H1 (cell line): Measurements from ENCODE around the gene DNLZ. TPM values are rescaled to one million over a fixed set of nuclear protein-coding genes. Genes with fewer than 3 reads are reported as not detected.

Experiments
- CBX5 ChIP-seq: fragments of 300-800, 300-1000 bp; sonication (generic); IDR thresholded peaks from 2 replicates; pipeline ENCODE4 v1.7.1; 2016; ENCODE audit warnings: antibody characterized with exemption, low read length, low read depth
- CHD7 ChIP-seq: fragments of 300-600 bp; sonication (generic); IDR thresholded peaks from 2 replicates; pipeline ENCODE4 v1.7.1; 2012; ENCODE audit warnings: low read length, moderate library complexity, mild to moderate bottlenecking, inconsistent platforms; ENCODE audit not compliant: insufficient replicate concordance
- CREB1 ChIP-seq: IDR thresholded peaks from 2 replicates; pipeline ENCODE4 v1.6.1; 2012; ENCODE audit warnings: inconsistent platforms
- EGR1 ChIP-seq: IDR thresholded peaks from 2 replicates; pipeline ENCODE4 v1.6.1; 2011; ENCODE audit warnings: low read depth, low read length, borderline replicate concordance
- FOSL1 ChIP-seq: IDR thresholded peaks from 2 replicates; pipeline ENCODE4 v1.6.1; 2011; ENCODE audit warnings: mild to moderate bottlenecking, low read depth, low read length, moderate library complexity; ENCODE audit not compliant: insufficient read depth
- HDAC6 ChIP-seq: IDR thresholded peaks from one replicate; pipeline ENCODE4 v1.7.1; 2012; ENCODE audit warnings: low read depth, mild to moderate bottlenecking, inconsistent platforms, low read length, moderate library complexity
- MAX ChIP-seq: IDR thresholded peaks from 2 replicates; pipeline ENCODE4 v1.6.1; 2012; ENCODE audit warnings: inconsistent platforms
- POU5F1 ChIP-seq: IDR thresholded peaks from 2 replicates; pipeline ENCODE4 v1.6.1; 2011; ENCODE audit warnings: low read depth, mild to moderate bottlenecking, low read length, moderate library complexity
- SIRT6 ChIP-seq: IDR thresholded peaks from one replicate; pipeline ENCODE4 v1.7.1; 2012; ENCODE audit warnings: low read length, inconsistent platforms
- SP1 ChIP-seq: IDR thresholded peaks from 2 replicates; pipeline ENCODE4 v1.6.1; 2011; ENCODE audit warnings: low read depth, low read length
- SP2 ChIP-seq: IDR thresholded peaks from 2 replicates; pipeline ENCODE4 v1.6.1; 2012; ENCODE audit warnings: mild to moderate bottlenecking, low read length, inconsistent platforms
- TAF1 ChIP-seq: IDR thresholded peaks from 2 replicates; pipeline ENCODE4 v1.6.1; 2011; ENCODE audit warnings: mild to moderate bottlenecking, low read depth, low read length
- TCF12 ChIP-seq: IDR thresholded peaks from 2 replicates; pipeline ENCODE4 v1.6.1; 2011; ENCODE audit warnings: low read depth, mild to moderate bottlenecking, low read length
- polyA plus RNA-seq, 7 experiments: library from polyadenylated mRNA; depleted of rRNA in 3 of 7; stranded (reverse) in 5 of 7; unstranded in 2 of 7; fragments of >200 nt in 5 of 7; fragments of 200-250 nt in 2 of 7; gene quantifications; 1 replicate in 5 of 7; 2 replicates in 1 of 7; 4 replicates in 1 of 7; pipeline versions ENCODE4 v1.2.1 to v1.2.3, GENCODE V29; 2011 to 2013; ENCODE audit warnings: missing spikeins in 2 of 7, mixed read lengths in 2 of 7
- total RNA-seq: library from RNA; stranded (reverse); fragmentation: NEBNext Ultra II Directional; extraction: Animal tissue kit (Norgen Biotek cat#: 25700); gene quantifications from 2 replicates; pipeline ENCODE4 v1.2.1, GENCODE V29; 2021

Gene DNLZ
- total and polyA plus RNA-seq, 2 of the 8 experiments (the other 6 are each of a cell fraction or from before 2014, with no cell fraction given), result 11.6 to 17.9 TPM

GRCh38 chr9:136328011-136328621, 35.4 kb downstream of the DNLZ start (continued):
- TF ChIP-seq CHD7, result no peak
- no peak for TF ChIP-seq EGR1
- no peak for TF ChIP-seq HDAC6
- no peak for TF ChIP-seq CBX5
- TF ChIP-seq FOSL1, result no peak
- TF ChIP-seq TAF1, result no peak
- TF ChIP-seq SP2, result no peak
- no peak for TF ChIP-seq MAX
- TF ChIP-seq CREB1, result no peak
- no peak for TF ChIP-seq TCF12
- TF ChIP-seq SIRT6, result no peak
- no peak for TF ChIP-seq SP1
- no peak for TF ChIP-seq POU5F1
